IPS-NIHi7 (cell line): ENCODE data around the gene SDK2.

Experiments used
- DNase-seq: peaks from one replicate; pipeline ENCODE4 v3.0.0; 2012; ENCODE audit warnings: mixed read lengths; ENCODE audit errors: extremely low spot score

SDK2 gene

GRCh38 chr17:73644145-73645049 lies at the start of gene SDK2:
SDK2 (minus strand) TSS chr17:73644445; CDS start chr17:73644088, 357 bp downstream.
- peak; percentile 41 for DNase-seq

GRCh38 chr17:73693071-73693470 lies 48.8 kb upstream of the SDK2 start:
- no peak for DNase-seq

GRCh38 chr17:73691321-73691766 lies 47.1 kb upstream of the SDK2 start:
- DNase-seq: peak; percentile 48

GRCh38 chr17:73690676-73691075 lies 46.4 kb upstream of the SDK2 start:
- peak; percentile 88 for DNase-seq

- no peak for DNase-seq
Measured at GRCh38 chr17:73689596-73690275, 45.5 kb upstream of the SDK2 start.

GRCh38 chr17:73686961-73687360 lies 42.7 kb upstream of the SDK2 start:
- DNase-seq: no peak

GRCh38 chr17:73686126-73686525 lies 41.9 kb upstream of the SDK2 start:
- peak; percentile 46 for DNase-seq

- DNase-seq: no peak
Measured at GRCh38 chr17:73684183-73684582, 39.9 kb upstream of the SDK2 start.

GRCh38 chr17:73683771-73684170 lies 39.5 kb upstream of the SDK2 start:
- no peak for DNase-seq

GRCh38 chr17:73681946-73682345 lies 37.7 kb upstream of the SDK2 start:
- DNase-seq: no peak

- no peak for DNase-seq
Measured at GRCh38 chr17:73679476-73679875, 35.2 kb upstream of the SDK2 start.

- DNase-seq: no peak
Measured at GRCh38 chr17:73678999-73679398, 34.8 kb upstream of the SDK2 start.

GRCh38 chr17:73669771-73670170 lies 25.5 kb upstream of the SDK2 start:
- no peak for DNase-seq

GRCh38 chr17:73667181-73667959 lies 23.1 kb upstream of the SDK2 start:
- no peak for DNase-seq

GRCh38 chr17:73663614-73664013 lies 19.4 kb upstream of the SDK2 start:
- no peak for DNase-seq

GRCh38 chr17:73660366-73660765 lies 16.1 kb upstream of the SDK2 start:
- no peak for DNase-seq

- DNase-seq: no peak
Measured at GRCh38 chr17:73658821-73659515, 14.7 kb upstream of the SDK2 start.

- DNase-seq: peak; percentile 84
Measured at GRCh38 chr17:73657473-73658116, 13.3 kb upstream of the SDK2 start.

GRCh38 chr17:73654241-73654640 lies 10.0 kb upstream of the SDK2 start:
- no peak for DNase-seq

- no peak for DNase-seq
Measured at GRCh38 chr17:73653810-73654209, 9.6 kb upstream of the SDK2 start.

GRCh38 chr17:73652886-73653480 lies 8.7 kb upstream of the SDK2 start:
- DNase-seq: no peak
